Activated CD8-positive, alpha-beta T cell treated with anti-CD3 and anti-CD28 coated beads, Interleukin-2, amount 10 ng/mL, durations not matched to agents 7 days and 5 days (primary cell): ENCODE results near the gene CYP1B1. TPM values are rescaled to one million over a fixed set of nuclear protein-coding genes. Genes with fewer than 3 reads are reported as not detected.

ENCODE experiments used
- ATAC-seq: fragments of 150-1000 bp; cut with Tn5 transposase; one replicate; pipeline ENCODE4 v1.10.0; 2021; ENCODE audit warnings: moderate library complexity
- CTCF ChIA-PET: fragments of 350-600 bp; sonication (Branson Sonifier 250); formaldehyde crosslinking; loops from one replicate; lab custom pipeline; 2021; ENCODE audit warnings: antibody characterized with exemption; lab: Charles Lee
- POLR2A ChIA-PET: fragments of 350-600 bp; sonication (Branson Sonifier 250); formaldehyde crosslinking; loops from one replicate; lab custom pipeline; 2021; ENCODE audit warnings: antibody characterized with exemption; lab: Charles Lee
- DNase-seq: peaks from one replicate; pipeline ENCODE4 v3.0.0-alpha.2; 2020
- H3K27ac Mint-ChIP-seq: one replicate; pipeline ENCODE4 v1.8.0; 2021; ENCODE audit warnings: mild to moderate bottlenecking, mixed read lengths
- H3K27me3 Mint-ChIP-seq: one replicate; pipeline ENCODE4 v1.8.0; 2021; ENCODE audit warnings: low read depth, mixed read lengths
- H3K36me3 Mint-ChIP-seq: one replicate; pipeline ENCODE4 v1.8.0; 2021; ENCODE audit warnings: low read depth, mixed read lengths
- H3K4me1 Mint-ChIP-seq: one replicate; pipeline ENCODE4 v1.8.0; 2021; ENCODE audit warnings: low read depth, mixed read lengths
- H3K4me3 Mint-ChIP-seq: one replicate; pipeline ENCODE4 v1.8.0; 2021; ENCODE audit warnings: mild to moderate bottlenecking, mixed read lengths
- H3K9me3 Mint-ChIP-seq: one replicate; pipeline ENCODE4 v1.8.0; 2022; ENCODE audit warnings: mixed read lengths; ENCODE audit not compliant: insufficient read depth
- total RNA-seq, 2 experiments: library from RNA; stranded (reverse); gene quantifications; one replicate each; pipeline ENCODE4 v1.2.3, GENCODE V29; 2021

The CYP1B1 gene
- total RNA-seq, 2 experiments from 2014 or later, result 1.9 to 2.3 TPM

DNA sequence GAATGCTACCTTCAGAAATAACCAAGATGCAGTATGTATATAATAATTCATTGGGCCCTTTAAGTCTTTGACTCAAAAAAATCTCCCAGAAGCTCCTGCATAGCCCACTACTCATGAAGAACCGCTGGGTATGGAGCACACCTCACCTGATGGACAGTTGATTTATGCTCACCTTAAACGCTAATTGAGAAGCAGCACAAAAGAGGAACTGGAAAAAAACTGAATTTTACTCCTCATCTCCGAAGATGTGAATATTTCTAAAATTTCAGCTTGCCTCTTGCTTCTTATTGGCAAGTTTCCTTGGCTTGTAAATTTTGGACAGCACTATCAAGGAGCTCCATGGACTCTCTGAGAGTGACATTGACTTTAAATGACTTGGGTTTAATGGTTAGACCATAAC, 5.5 kb downstream of the CYP1B1 start:
- Mint-ChIP-seq H3K4me1 (peaks cover 17% of the 10 kb centered on the region), H3K9me3 (no peaks in the 10 kb centered on the region), H3K27ac (no peak overlapping the region), H3K27me3 (peaks cover 38% of the 10 kb centered on the region), H3K4me3 (no peak overlapping the region), H3K36me3 (peaks cover 10% of the 10 kb centered on the region)
- ChIA-PET CTCF (interaction anchor here (1.0 to 1.8 kb wide), 3 partner anchors 45 to 438 kb away, joined by 3 to 7 read pairs (median 3); no protein-coding TSS in a partner anchor), POLR2A (no interaction called here)
- ATAC-seq, result no peak
- no peak for DNase-seq

DNA sequence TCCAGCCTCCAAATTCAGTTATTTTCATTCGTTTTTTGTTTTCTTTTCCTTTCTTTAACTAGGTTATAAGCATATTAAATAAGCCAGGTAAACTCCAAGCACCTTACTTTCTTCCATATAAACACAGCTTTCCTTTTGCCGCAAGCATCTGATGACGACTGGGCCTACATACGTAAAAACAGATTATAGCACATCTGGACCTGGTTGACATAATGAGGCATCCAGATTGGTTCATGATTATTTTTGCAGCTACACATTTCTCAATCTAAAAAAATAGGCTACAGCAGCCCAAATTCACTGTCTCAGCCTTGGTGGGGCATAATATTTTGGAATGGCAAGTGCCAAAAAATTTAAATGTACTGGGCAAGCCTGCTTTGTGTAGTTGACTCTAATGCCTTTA, 7.7 kb downstream of the CYP1B1 start:
- H3K27me3 Mint-ChIP-seq, result peaks cover 17% of the 10 kb centered on the region
- POLR2A ChIA-PET, result no interaction called here
- no peak overlapping the region for H3K27ac Mint-ChIP-seq
- CTCF ChIA-PET, result interaction anchor here (1.3 to 1.8 kb wide), 2 partner anchors 8 to 177 kb away, joined by 3 to 6 read pairs; partner anchors contain the start of gene CYP1B1
- no peaks in the 10 kb centered on the region for H3K4me1 Mint-ChIP-seq
- ATAC-seq, result no peak
- H3K4me3 Mint-ChIP-seq, result no peak overlapping the region
- no peak for DNase-seq
- peaks cover 2% of the 10 kb centered on the region for H3K36me3 Mint-ChIP-seq
- H3K9me3 Mint-ChIP-seq, result no peaks in the 10 kb centered on the region

DNA sequence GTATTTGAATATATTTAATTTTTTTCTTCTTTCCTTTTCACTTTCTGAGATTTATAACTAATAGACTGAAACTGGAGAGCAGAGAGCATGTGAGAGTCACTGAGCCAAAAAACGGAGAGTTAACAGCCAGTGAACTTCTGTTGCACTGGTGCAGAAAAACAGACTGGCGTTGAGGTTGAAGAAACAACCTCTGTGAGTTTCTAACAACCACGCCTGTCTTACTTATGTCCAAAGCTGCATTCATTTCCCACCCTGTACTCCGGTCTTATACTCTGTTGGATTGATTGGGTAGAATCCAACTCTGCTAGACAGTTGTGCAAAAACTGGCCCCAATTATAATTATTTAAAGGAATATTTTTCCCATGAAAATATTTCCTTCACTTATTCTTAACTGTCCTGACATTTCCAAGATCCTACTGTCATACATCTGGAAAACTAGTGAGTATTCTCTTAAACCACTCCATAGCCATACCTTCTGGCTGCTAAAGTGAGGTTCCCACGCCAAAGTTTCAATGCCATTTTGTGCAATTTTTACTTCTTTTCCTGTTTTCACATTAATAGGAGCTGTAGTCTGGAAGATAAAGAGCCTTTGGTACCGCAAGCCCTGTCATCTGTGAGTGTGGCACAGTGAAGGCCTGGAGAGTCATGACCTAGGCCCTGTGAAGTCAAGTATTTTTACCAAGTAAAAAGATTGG, 9.4 kb downstream of the CYP1B1 start:
- DNase-seq (no peak), ATAC-seq (no peak)
- no peaks in the 10 kb centered on the region for H3K4me1 Mint-ChIP-seq
- H3K27ac Mint-ChIP-seq, result no peak overlapping the region
- H3K36me3 Mint-ChIP-seq, result peaks cover 2% of the 10 kb centered on the region
- peaks cover 11% of the 10 kb centered on the region for H3K27me3 Mint-ChIP-seq
- no peak overlapping the region for H3K4me3 Mint-ChIP-seq
- ChIA-PET POLR2A (no interaction called here), CTCF (no interaction called here)
- H3K9me3 Mint-ChIP-seq, result no peaks in the 10 kb centered on the region

DNA sequence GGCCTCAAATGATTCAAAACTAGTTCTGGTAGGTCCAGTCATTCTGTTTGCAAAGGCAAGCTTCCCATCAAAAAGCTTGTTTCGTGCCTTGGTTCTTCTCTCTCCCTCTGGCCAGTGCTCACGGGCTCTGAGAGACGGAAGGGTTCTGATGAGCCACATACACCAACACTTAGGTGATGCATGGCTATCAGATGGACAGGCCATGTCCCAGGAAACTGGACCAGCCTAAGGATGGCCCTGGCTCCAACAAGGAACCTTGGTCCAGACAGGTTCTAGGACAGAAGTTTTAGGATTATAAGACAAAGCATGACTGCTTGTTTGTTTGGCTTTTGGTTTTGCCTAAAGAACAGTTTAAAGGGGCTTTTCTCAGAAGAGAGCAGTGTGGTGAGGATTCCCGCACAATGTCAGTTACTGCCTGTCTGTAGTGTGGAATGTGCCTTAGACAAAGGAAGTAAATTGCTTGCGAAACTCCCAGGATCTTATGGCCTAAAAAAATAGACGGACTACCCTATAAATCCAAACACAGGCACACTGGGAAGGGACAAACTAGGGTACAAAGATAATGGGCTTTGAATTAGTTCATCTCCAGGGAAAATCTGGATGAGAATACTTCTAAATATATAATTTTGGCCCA, 10.3 kb downstream of the CYP1B1 start:
- no peak overlapping the region for H3K27ac Mint-ChIP-seq
- no peaks in the 10 kb centered on the region for H3K36me3 Mint-ChIP-seq
- H3K9me3 Mint-ChIP-seq, result no peaks in the 10 kb centered on the region
- no peak for ATAC-seq
- H3K4me1 Mint-ChIP-seq, result no peaks in the 10 kb centered on the region
- ChIA-PET POLR2A (interaction anchor here (0.6 kb wide), 1 partner anchor 24 kb away, joined by 3 read pairs; no protein-coding TSS in a partner anchor), CTCF (no interaction called here)
- DNase-seq, result no peak
- peaks cover 7% of the 10 kb centered on the region for H3K27me3 Mint-ChIP-seq
- H3K4me3 Mint-ChIP-seq, result no peak overlapping the region

DNA sequence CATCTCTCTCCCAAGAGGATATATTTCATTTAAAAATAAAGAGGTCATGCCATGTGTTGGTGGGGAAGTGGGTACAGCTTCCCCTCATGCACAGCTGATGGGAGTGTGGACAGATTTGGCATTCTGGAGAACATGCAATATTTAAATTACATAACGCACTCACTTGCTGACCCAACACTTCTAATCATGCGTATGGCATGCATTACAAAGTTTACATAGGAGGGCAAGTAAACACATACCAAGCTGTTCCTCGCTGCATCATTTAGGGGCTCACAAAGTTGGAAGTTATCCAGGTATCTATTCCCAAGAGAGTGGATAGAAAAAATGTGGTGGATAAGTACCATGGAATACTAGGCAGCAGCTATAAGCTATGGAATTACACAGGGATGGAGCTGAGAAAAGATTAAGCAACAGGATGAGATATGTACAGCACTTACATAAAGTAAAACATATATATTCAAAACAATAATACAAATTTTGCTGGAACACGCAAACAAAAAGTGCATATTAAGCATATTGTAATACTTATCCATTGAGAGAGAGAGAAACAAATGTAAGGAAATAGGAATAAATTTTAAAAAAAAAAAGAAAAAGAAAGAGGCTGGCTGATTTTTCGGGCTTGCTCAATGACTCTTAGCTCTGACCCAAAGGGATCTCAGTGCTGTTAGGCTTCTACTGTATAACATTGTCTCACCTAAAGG, 11.0 kb downstream of the CYP1B1 start:
- ATAC-seq, result no peak
- CTCF ChIA-PET, result no interaction called here
- Mint-ChIP-seq H3K9me3 (no peaks in the 10 kb centered on the region), H3K4me1 (no peaks in the 10 kb centered on the region), H3K27me3 (peaks cover 5% of the 10 kb centered on the region), H3K36me3 (no peaks in the 10 kb centered on the region), H3K4me3 (no peak overlapping the region), H3K27ac (no peak overlapping the region)
- POLR2A ChIA-PET, result interaction anchor here (0.6 kb wide), 3 partner anchors 24 to 149 kb away, joined by 3 to 5 read pairs (median 4); no protein-coding TSS in a partner anchor
- no peak for DNase-seq

DNA sequence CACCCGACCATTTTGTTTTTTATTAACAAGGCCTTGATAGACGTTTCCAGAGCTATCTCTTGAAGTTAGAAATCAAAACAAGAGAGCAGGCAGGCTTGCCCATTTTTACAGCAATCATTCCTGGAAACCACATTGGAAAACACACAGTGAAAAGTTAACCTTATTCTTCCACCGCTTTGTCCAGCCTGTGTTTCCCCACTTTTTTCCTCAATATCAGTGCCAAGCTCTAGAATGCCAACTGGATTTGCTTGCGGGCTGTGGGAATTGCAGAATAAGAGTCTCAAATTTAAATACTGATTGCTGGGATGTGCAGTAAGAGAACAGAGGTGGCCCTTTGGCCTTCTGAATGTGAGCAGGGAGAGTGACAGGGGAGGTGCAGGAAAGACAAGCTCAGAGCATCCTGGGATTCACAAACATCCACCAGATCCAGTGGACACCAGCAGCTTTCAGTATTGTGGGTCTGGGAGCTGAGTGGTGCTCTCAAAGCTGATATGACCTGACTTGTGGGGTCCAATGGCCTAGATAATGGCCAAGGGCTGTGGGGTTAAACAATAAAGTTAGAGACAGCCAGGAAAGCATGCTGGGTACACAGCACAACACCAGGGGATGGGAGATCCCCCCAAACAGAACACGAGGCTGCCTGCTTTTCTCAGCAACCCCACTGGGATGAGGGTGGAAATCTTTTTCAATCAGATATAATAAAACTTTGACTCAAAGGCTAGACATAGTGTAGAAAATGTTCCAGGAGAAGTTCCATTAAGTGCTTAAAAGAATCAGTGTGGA, 15.5 kb downstream of the CYP1B1 start:
- Mint-ChIP-seq H3K27ac (no peak overlapping the region), H3K4me1 (peaks cover 2% of the 10 kb centered on the region), H3K9me3 (no peaks in the 10 kb centered on the region), H3K27me3 (peaks cover 5% of the 10 kb centered on the region), H3K4me3 (no peak overlapping the region), H3K36me3 (no peaks in the 10 kb centered on the region)
- POLR2A ChIA-PET, result no interaction called here
- no peak for ATAC-seq
- CTCF ChIA-PET, result interaction anchor here (1.2 kb wide), 1 partner anchor 16 kb away, joined by 4 read pairs; the partner anchor contains the start of gene CYP1B1
- no peak for DNase-seq

DNA sequence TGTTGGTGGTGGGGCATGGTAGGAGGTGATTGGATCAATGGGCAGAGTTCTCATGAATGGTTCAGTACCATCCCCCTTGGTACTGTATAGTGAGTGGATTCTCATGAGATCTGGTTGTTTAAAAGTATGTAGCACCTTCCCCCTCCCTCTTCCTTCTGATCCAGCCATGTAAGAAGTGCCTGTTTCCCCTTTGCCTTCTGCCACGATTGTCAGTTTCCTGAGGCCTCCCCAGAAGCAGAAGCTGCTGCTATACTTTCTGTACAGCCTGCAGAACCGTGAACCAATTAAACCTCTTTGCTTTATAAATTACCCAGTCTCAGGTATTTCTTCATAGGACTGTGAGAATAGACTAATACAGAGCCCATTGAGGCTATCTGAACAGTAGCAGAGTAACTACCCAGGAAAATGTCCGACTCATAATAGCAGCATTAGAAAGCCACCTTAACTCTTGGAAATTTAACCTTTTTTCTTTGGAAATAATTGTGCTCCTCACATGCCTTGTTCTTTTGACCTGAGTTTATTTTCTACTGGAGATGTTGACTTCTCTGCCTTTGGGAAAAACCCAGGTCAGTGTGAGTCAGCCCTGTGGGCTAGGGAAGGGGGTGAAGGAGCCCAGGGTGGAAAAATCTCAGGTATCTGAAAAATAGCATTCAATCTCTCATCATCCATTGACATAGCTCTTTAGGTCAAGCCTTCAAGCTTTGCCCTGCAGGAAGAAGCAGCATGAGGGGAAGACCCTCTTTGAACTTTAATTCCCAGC, 18.1 kb downstream of the CYP1B1 start:
- Mint-ChIP-seq H3K4me1 (peaks cover 2% of the 10 kb centered on the region), H3K9me3 (no peaks in the 10 kb centered on the region), H3K4me3 (no peak overlapping the region), H3K27ac (no peak overlapping the region), H3K27me3 (peaks cover 9% of the 10 kb centered on the region), H3K36me3 (no peaks in the 10 kb centered on the region)
- no peak for ATAC-seq
- ChIA-PET POLR2A (no interaction called here), CTCF (interaction anchor here (0.9 kb wide), 1 partner anchor 18 kb away, joined by 3 read pairs; the partner anchor contains the start of gene CYP1B1)
- no peak for DNase-seq

DNA sequence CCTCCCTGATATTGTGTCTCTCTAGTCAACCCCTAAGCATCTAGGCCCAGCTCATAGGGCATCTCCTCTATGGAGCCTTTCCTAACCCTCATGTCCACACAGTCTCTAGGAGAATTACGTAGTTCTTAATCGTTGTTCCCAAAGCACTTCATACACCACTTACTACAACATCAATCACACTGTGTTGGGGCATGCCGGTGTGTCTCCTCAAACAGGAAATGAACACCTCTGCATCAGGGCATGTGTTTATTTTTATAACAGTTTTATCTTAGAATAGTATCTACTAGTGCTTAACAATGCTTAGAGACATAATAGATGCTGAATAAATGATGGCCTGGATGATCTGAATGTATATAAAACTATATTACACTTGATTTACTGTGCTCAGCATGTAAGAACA, 19.7 kb downstream of the CYP1B1 start:
- H3K9me3 Mint-ChIP-seq, result no peaks in the 10 kb centered on the region
- H3K4me3 Mint-ChIP-seq, result no peak overlapping the region
- ATAC-seq, result no peak
- H3K27ac Mint-ChIP-seq, result no peak overlapping the region
- H3K27me3 Mint-ChIP-seq, result peaks cover 13% of the 10 kb centered on the region
- H3K36me3 Mint-ChIP-seq, result no peaks in the 10 kb centered on the region
- ChIA-PET CTCF (no interaction called here), POLR2A (no interaction called here)
- H3K4me1 Mint-ChIP-seq, result peaks cover 2% of the 10 kb centered on the region
- no peak for DNase-seq

DNA sequence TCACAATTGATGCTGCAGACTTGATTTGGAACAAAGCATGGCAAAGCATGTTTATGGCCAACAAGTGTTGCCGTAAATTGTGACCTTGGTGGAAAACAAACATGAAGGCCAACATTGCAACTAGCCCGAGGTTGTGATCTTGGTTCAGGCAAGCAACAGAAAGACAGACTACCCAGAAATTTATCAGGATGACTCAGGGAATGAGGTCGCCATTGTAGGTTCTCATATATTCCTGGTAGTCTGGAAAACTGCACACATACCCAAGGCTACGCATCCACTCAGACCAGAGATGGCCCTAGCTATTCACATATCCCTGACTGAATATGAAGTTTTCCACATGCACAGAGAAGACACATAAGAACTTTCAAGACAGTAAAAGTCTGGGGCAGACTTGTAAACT, 30.1 kb downstream of the CYP1B1 start:
- Mint-ChIP-seq H3K27ac (no peak overlapping the region), H3K4me1 (no peaks in the 10 kb centered on the region), H3K27me3 (peaks cover 13% of the 10 kb centered on the region), H3K9me3 (no peaks in the 10 kb centered on the region), H3K4me3 (no peak overlapping the region), H3K36me3 (no peaks in the 10 kb centered on the region)
- ChIA-PET CTCF (no interaction called here), POLR2A (no interaction called here)
- ATAC-seq (no peak), DNase-seq (no peak)

DNA sequence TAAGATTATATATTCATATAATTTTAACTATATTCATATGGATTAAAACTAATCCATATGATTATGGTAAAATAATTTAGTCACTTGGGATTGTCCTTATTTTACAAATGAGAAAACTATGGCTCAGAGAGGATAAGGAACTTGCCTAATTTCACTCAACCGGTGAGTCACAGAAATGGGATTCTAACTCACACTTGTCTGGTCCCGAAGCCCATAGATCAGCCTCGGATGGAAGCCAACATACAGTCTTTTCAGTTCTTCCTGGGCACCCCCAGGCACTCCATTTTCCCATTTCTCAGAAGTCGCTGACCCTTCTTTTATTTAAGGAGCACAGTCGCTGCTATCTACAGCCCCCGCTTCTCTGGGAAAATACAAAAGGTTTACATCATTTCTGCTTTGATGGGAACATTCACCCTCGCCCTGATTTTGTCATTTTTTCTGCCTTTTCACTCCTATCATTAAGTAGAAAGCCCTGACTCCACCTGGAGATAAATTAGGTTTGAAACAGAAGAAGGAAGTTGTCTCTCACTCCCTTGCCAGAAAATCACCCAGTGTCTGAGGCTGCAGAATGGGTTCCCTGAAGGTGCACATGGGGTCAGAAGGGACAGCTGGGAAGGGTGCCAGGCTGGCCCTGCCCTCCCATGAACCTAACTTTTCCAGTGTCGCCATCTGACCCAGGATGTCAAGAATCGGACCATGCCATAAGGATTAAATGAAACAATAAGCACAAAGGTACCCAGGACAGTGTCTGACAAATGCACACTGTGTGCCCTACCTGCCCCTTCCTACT, 36.6 kb downstream of the CYP1B1 start:
- Mint-ChIP-seq H3K4me3 (no peak overlapping the region), H3K9me3 (no peaks in the 10 kb centered on the region), H3K27ac (no peak overlapping the region), H3K4me1 (peaks cover 9% of the 10 kb centered on the region), H3K27me3 (peaks cover 48% of the 10 kb centered on the region), H3K36me3 (no peaks in the 10 kb centered on the region)
- POLR2A ChIA-PET, result no interaction called here
- DNase-seq (no peak), ATAC-seq (no peak)
- CTCF ChIA-PET, result interaction anchor here (0.6 kb wide), 1 partner anchor 37 kb away, joined by 3 read pairs; the partner anchor contains the start of gene CYP1B1
